IMR-90 (cell line): ENCODE data around the gene MYO1F.

Experiments
- BHLHE40 ChIP-seq: fragments of 150-350 bp; IDR thresholded peaks from 2 replicates; pipeline ENCODE4 v1.6.1; 2016; ENCODE audit warnings: mild to moderate bottlenecking, low read depth, low read length
- CEBPB ChIP-seq: IDR thresholded peaks from 2 replicates; pipeline ENCODE4 v1.6.1; 2012; ENCODE audit warnings: low read depth, low read length, improper control_type of control experiment
- CTCF ChIP-seq: conservative IDR thresholded peaks from 2 replicates; pipeline ENCODE4 v1.5.1; 2012; ENCODE audit warnings: mild to moderate bottlenecking, low read depth, low read length, improper control_type of control experiment
- RAD21 ChIP-seq: IDR thresholded peaks from 2 replicates; pipeline ENCODE4 v1.6.1; 2012; ENCODE audit warnings: low read length, improper control_type of control experiment
- SMC3 ChIP-seq: fragments of 150-350 bp; IDR thresholded peaks from 2 replicates; pipeline ENCODE4 v1.6.1; 2016; ENCODE audit warnings: low read depth, mild to moderate bottlenecking, antibody characterized with exemption, low read length, moderate library complexity
- USF2 ChIP-seq: fragments of 150-350 bp; IDR thresholded peaks from 2 replicates; pipeline ENCODE4 v1.6.1; 2017; ENCODE audit warnings: mild to moderate bottlenecking, antibody characterized with exemption, low read length, low read depth

GRCh38 chr19:8486661-8487136, 90.5 kb downstream of the MYO1F start:
- TF ChIP-seq CTCF (no peak), SMC3 (no peak), USF2 (no peak), CEBPB (no peak), RAD21 (no peak), BHLHE40 (no peak)
